GM21526 (cell line): ENCODE data around the gene C6.
"Not testable (repeated sequence)": the region's sequence is repeated elsewhere in the genome, so short reads cannot be mapped to it uniquely, and the experiment has no call there.

ENCODE experiments used
- ATAC-seq: cut with Tn5 transposase; IDR thresholded peaks from one replicate; pipeline ENCODE4 v1.9.1; 2021; ENCODE audit warnings: moderate library complexity; ENCODE audit not compliant: unreplicated experiment, low FRiP score

The C6 gene

GRCh38 chr5:41201082-41201772 lies 12.1 kb downstream of the C6 start:
- ATAC-seq, result no peak

- no peak for ATAC-seq
These were observed 12.8 kb downstream of the C6 start for GRCh38 chr5:41200506-41200905.

DNA sequence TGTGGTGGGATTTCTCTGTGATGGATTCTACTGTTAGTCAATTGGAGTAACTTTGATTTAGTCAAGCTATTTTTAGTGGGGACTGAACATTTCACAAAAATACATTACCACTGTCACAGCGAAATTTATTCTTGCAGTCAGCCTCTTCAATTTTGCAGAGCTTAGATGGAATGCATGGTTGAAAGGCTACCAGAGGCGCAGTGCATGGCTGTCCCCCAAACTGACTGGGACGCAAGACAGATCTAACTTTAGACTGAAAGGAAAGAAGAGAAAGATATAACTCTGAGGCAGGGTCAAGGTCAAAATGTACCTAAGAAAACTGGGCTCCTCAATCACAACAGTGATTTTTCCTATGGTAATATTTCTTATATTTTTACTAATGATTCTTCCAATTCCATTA lies 13.7 kb downstream of the C6 start:
- ATAC-seq, result no peak

GRCh38 chr5:41196197-41196596 lies 17.1 kb downstream of the C6 start:
- no peak for ATAC-seq

- ATAC-seq, result no peak
These were observed 18.1 kb downstream of the C6 start for GRCh38 chr5:41195228-41195627.

DNA sequence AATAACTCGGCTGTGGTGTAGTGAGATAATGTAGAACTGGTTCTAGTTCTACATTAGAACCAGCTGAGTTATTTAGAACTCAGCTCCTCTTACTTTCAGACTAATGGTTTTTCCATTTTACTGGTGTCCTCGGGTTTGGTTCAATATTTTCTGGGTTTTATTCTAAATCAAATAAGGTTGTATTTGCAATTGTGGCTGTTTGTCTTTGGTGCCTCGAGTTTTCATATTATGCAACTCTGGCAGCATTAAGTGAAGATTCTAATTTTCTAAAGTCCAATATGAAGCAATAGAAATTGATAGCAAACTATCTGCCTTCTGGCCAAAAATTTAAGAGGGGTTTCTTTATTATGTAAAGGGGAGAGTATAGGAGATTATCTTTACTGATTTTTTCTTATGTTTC lies 19.0 kb downstream of the C6 start:
- ATAC-seq, result no peak

DNA sequence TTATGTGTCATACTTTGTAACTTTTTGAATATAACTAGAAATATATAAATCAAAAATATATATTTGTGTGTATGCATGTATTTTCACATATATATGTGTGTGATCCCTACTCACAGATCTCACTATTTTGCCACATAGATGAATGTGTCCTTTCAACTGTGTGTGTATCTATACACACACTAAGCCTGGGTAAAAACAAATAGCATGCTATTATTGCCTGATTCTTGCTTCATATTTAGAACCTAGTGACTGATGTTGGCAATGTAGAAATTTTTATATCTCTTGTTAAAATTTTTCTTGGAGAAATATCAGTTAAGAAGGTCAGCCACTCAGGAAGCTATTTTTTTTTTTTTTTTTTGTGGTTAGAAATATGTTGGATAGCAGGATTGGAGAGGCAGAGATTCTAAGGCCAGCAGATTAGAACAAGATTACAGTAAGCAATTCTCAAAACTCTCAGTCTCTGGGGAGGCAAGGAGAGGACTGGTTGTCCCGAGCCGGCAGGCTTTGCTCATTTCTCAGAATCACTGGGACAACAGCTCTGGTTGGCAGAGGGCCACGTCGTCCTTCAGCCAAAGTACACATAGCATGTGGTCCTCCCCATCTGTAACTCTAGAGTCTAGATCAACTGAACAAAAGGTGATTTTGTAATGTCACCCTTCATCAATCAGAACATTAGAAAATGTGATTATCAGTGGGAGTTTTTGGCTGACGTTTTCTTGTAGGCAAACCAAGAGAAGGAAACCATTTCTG lies 19.7 kb downstream of the C6 start:
- no peak for ATAC-seq

GRCh38 chr5:41191249-41191648 lies 22.1 kb downstream of the C6 start:
- no peak for ATAC-seq

- ATAC-seq, result no peak
These were observed 27.2 kb downstream of the C6 start for GRCh38 chr5:41186143-41186542.

DNA sequence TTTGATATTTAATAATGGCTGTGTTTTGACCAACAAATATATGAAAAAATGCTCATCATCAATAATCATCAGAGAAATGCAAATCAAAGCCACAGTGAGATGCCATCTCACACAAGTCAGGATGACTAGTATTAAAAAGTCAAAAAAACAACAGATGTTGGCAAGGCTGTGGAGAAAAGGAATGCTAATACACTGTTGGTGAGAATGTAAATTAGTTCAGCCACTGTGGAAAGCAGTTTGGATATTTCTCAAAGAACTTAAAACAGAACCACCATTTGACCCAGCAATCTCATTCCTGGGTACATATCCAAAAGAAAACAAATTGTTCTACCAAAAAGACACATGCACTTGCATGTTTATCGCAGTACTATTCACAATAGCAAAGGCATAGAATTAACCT lies 30.0 kb downstream of the C6 start:
- not testable (repeated sequence) for ATAC-seq

GRCh38 chr5:41182666-41183065 lies 30.7 kb downstream of the C6 start:
- no peak for ATAC-seq

- ATAC-seq, result no peak
These were observed 31.4 kb downstream of the C6 start for GRCh38 chr5:41181691-41182564.

- no peak for ATAC-seq
These were observed 36.4 kb downstream of the C6 start for GRCh38 chr5:41176952-41177351.

- ATAC-seq, result no peak
These were observed 41.3 kb downstream of the C6 start for GRCh38 chr5:41172012-41172411.

DNA sequence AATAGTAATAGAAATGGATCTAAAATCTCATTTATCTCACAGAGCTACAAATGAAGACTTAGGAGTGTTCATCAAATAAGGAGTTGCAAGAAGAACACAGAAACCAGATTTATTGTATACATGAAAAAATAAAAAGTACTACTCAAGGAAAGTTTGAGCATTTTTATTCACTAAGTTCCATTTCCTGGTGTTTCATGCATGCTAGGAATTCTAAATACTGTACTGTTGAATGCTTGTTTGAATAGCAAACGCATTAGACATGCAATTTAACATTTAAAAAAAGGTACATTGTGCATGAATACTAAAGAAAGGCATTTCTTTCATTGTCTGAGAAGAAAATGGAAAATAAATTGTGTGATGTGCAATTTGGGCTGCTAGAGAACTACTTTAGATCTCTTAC lies 52.1 kb downstream of the C6 start:
- no peak for ATAC-seq

- no peak for ATAC-seq
These were observed 55.9 kb downstream of the C6 start for GRCh38 chr5:41157272-41157894.

GRCh38 chr5:41156739-41157138 lies 56.6 kb downstream of the C6 start:
- no peak for ATAC-seq

- no peak for ATAC-seq
These were observed 58.8 kb downstream of the C6 start for GRCh38 chr5:41154491-41154890.

- ATAC-seq, result no peak
These were observed 61.8 kb downstream of the C6 start for GRCh38 chr5:41151564-41151963.

DNA sequence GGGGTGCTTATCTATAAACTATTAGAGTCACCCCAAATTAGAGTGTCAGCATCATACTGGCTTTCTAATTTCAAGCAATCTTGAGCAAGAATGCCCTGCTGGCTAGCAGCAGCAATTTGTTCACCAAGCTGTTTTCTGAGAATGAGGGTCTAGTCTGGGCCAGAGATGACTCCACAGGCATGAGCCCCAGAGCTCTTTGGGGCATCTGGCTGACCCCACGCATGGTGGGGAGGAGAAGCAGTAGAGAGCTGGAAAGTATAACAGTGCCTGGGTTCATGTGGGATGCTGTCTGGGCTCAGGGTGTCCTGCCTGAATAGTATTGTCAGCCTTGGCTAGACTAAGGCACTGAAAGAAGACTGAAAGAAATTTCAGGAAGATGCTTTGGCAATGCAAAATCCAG lies 64.9 kb downstream of the C6 start:
- no peak for ATAC-seq

GRCh38 chr5:41145306-41145705 lies 68.0 kb downstream of the C6 start:
- no peak for ATAC-seq
